Stomach (tissue), 4 donors: ENCODE measurements around the gene PEAK1.

Experiments
- CTCF ChIP-seq, 7 experiments: fragments of 450-650 bp in 4 of 7; fragments of 200-600 bp in 3 of 7; sonication (generic) in 3 of 7; IDR thresholded peaks; one replicate each; pipeline ENCODE4 v1.5.1; 2016 to 2019; ENCODE audit warnings: antibody characterized with exemption in 7 of 7, control low read depth in 2 of 7, mild to moderate bottlenecking in 1 of 7
- POLR2A ChIP-seq, 4 donors: fragments of 450-650 bp; IDR thresholded peaks; one replicate each; pipeline ENCODE4 v1.6.1; 2016; ENCODE audit warnings: antibody characterized with exemption in 4 of 4, control low read depth in 2 of 4, mild to moderate bottlenecking in 1 of 4, moderate library complexity in 1 of 4

DNA sequence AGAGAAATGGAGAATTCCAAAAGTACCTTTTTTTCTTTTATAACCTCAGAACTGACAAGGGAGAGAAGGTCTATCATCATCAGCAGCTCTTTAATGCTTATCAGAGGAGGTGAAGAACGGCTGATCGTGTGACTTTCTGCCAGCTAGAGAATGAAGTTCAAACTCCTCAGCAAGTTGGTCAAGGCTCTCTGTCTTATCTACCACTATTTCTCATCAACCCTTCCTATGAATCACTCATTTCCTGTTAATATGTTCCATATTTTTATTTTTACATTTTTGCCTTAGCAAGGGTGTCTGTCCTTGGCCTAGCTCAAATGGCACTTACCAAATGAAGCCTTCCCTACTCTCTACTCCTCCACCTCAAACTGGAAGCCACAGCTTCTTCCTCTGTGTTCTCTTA is 275.9 kb downstream of the PEAK1 start:
- TF ChIP-seq CTCF (IDR thresholded peaks at IDR 0.05) = no peak
- no peak for TF ChIP-seq POLR2A (IDR thresholded peaks at IDR 0.05)
